Fibroblast of villous mesenchyme (primary cell): ENCODE results near the gene KATNB1. TPM values are rescaled to one million over a fixed set of nuclear protein-coding genes. Genes with fewer than 3 reads are reported as not detected.
A peak's percentile ranks its signal among the peaks of the same experiment; 100 is the strongest.
"Not testable (repeated sequence)": the region's sequence is repeated elsewhere in the genome, so short reads cannot be mapped to it uniquely, and the experiment has no call there.

ENCODE experiments used
- DNase-seq: peaks from one replicate; pipeline ENCODE4 v3.0.0-alpha.2; 2010; ENCODE audit warnings: low read depth
- H3K4me3 ChIP-seq: 2 replicates; pipeline ENCODE4 v1.5.1; 2011; ENCODE audit warnings: low read depth, mild to moderate bottlenecking, low read length
- CTCF ChIP-seq: IDR thresholded peaks from 2 replicates; pipeline ENCODE4 v1.5.1; 2012; ENCODE audit warnings: low read depth, mild to moderate bottlenecking, low read length; ENCODE audit not compliant: insufficient read depth
- total RNA-seq: library from RNA; depleted of rRNA; stranded (reverse); fragments of >200 nt; gene quantifications from 2 replicates; pipeline ENCODE4 v1.2.3, GENCODE V29; 2012

The KATNB1 gene
- total RNA-seq, 1 donor, result 23.3 TPM

- H3K4me3 ChIP-seq, result no peak overlapping the region
- no peak for DNase-seq
- TF ChIP-seq CTCF, result no peak
Measured at GRCh38 chr16:57771141-57771785, 35.7 kb downstream of the KATNB1 start.

- no peak for DNase-seq
- no peak for TF ChIP-seq CTCF
- H3K4me3 ChIP-seq, result no peak overlapping the region
Measured at GRCh38 chr16:57773019-57773418, 37.4 kb downstream of the KATNB1 start.

GRCh38 chr16:57773655-57774295, 38.2 kb downstream of the KATNB1 start:
- no peak for TF ChIP-seq CTCF
- DNase-seq, result no peak

GRCh38 chr16:57774705-57775285, 39.2 kb downstream of the KATNB1 start:
- TF ChIP-seq CTCF, result no peak
- DNase-seq, result no peak
- no peak overlapping the region for H3K4me3 ChIP-seq

More at GRCh38 chr16:57773655-57774295, 38.2 kb downstream of the KATNB1 start:
- H3K4me3 ChIP-seq, result no peak overlapping the region

GRCh38 chr16:57775661-57776469, 40.3 kb downstream of the KATNB1 start:
- no peak for DNase-seq
- TF ChIP-seq CTCF, result peak; percentile 22
- H3K4me3 ChIP-seq, result no peak overlapping the region

- no peak overlapping the region for H3K4me3 ChIP-seq
Measured at GRCh38 chr16:57778658-57779057, 43.1 kb downstream of the KATNB1 start.

GRCh38 chr16:57779836-57780235, 44.3 kb downstream of the KATNB1 start:
- H3K4me3 ChIP-seq, DNase-seq: not testable (repeated sequence)

More at GRCh38 chr16:57778658-57779057, 43.1 kb downstream of the KATNB1 start:
- TF ChIP-seq CTCF, result no peak
- no peak for DNase-seq
